HEK293T (cell line): ENCODE data around the gene INO80D.

Experiments used
- FOXA1 ChIP-seq: fragments of 450-650 bp; IDR thresholded peaks from 2 replicates; pipeline ENCODE4 v1.6.1; 2016; ENCODE audit warnings: mild to moderate bottlenecking
- SP1 ChIP-seq: fragments of 450-650 bp; IDR thresholded peaks from 2 replicates; pipeline ENCODE4 v1.6.1; 2017

- TF ChIP-seq FOXA1 = no peak
- TF ChIP-seq SP1 = no peak
These were observed 89.8 kb downstream of the INO80D start for GRCh38 chr2:205996161-205996560.
